ENCODE data around the gene PRAME.
A peak's percentile ranks its signal among the peaks of the same experiment; 100 is the strongest.
"Not testable (repeated sequence)": the region's sequence is repeated elsewhere in the genome, so short reads cannot be mapped to it uniquely, and the experiment has no call there.

The PRAME gene

DNA sequence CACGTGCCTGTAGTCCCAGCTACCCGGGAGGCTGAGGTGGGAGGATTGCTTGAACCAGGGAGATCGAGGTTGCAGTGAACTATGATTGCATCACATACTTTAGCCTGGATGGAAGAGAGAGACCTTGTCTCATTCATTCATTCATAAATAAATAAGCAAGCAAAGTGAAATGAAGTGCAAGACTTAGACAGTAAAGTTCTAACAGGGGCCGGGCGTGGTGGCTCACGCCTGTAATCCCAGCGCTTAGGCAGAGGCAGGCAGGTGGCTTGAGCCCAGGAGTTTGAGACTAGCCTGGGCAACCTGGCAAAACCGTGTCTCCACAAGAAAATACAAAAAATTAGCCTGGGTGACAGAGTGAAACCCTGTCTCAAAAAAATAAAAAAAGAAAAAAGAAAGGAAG lies 37.4 kb downstream of the PRAME start:
- H3K9ac ChIP-seq (ENCODE audit: low read length) = no peak overlapping the region
- H3K27ac ChIP-seq (ENCODE audit: low read depth, low read length) = no peak overlapping the region
- no peak overlapping the region for H3K4me3 ChIP-seq (ENCODE audit: low read length)
- no peaks in the 10 kb centered on the region for H3K36me3 ChIP-seq (ENCODE audit: control insufficient read depth, insufficient read depth, low read length)
- H3K4me1 ChIP-seq (ENCODE audit: control insufficient read depth, insufficient read depth, low read length) = no peaks in the 10 kb centered on the region
- no peaks in the 10 kb centered on the region for H3K27me3 ChIP-seq (ENCODE audit: control insufficient read depth, insufficient read depth, low read length)

DNA sequence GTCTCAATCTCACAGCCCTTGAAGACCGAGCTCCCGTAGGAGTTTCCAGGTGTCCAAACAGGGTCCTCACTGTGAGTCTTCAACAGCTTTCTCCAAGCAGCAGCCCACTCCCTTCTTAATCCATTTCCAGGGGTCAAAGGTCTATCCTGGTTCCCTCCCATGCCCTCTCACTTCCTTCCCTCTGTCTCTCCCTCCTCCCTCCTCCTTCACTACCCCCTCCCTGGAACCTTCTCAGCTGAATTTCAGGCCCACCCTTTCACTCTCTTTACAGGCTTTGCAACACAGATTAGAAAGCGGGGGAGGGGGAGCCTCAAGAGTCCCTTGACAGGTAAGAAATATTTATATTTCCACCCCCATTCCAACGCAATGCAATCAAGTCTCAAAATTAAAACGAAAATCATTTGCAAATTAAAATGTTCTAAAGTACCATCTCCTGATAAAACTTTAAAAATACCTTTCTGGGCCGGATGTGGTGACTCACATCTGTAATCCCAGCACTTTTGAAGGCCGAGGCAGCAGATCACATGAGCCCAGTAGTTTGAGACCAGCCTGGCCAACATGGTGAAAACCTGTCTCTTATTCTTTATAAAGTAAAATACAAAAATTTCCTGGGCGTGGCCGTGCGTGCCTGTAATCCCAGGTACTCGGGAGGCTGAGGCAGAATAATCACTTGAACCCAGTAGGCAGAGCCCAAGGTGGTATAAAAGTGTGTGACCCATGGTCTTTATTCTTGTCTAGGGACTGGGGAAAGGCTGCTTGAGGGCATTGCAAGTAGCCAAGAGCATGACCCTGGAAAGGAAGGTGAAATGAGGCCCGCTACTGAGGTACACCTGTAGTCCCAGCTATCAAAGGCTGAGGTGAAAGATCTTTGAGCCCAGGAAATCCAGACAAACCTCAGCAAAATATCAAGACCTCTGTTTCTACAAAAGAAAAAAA lies 38.1 kb downstream of the PRAME start:
- H3K4me1 ChIP-seq (ENCODE audit: control insufficient read depth, insufficient read depth, low read length) = no peaks in the 10 kb centered on the region
- H3K27me3 ChIP-seq (ENCODE audit: control insufficient read depth, insufficient read depth, low read length) = no peaks in the 10 kb centered on the region
- no peak overlapping the region for H3K27ac ChIP-seq (ENCODE audit: low read depth, low read length)
- H3K4me3 ChIP-seq (ENCODE audit: low read length) = no peak overlapping the region
- no peaks in the 10 kb centered on the region for H3K36me3 ChIP-seq (ENCODE audit: control insufficient read depth, insufficient read depth, low read length)
- no peak overlapping the region for H3K9ac ChIP-seq (ENCODE audit: low read length)

DNA sequence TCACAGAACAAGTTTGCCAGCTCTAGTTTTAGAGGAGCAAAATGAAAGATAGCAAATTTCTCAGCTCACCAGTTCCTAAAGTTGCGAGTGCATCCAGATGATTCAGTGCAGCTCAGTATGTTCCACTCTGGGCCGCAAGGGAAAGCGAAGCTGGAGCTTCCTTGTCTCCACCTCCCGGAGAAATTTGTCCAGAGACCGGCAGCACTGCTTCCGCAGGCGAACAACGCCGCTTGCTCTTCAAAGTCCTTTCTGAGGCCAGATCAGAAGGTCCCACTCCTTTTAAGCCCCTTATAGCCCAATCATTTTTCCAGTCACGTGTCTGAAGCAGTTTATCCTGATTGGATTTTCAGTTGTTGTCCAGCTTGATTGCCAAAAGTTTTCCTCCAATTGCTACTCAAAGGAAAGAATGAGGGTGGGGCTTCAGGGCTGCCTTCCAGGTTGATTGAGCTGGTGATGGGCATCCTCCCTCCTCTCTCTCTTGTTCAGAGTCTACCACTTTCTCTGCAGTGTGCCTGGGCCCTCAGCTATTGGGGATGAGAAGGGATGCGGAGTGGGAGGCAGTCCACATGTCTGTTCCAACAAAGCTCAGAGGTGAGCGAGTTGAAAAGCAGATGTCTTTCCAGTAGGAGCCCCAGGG lies 38.9 kb downstream of the PRAME start, which contains the start of gene ZNF280A:
ZNF280A (minus strand) TSS at position 251 of the 637 bp plus-strand sequence. CDS start 4,640 bp downstream, outside the sequence.
- Histone ChIP-seq H3K27me3 (ENCODE audit: control insufficient read depth, insufficient read depth, low read length) (no peaks in the 10 kb centered on the region), H3K4me3 (ENCODE audit: low read length) (no peak within 1 kb of the TSS), H3K4me1 (ENCODE audit: control insufficient read depth, insufficient read depth, low read length) (no peaks in the 10 kb centered on the region), H3K27ac (ENCODE audit: low read depth, low read length) (no peak within 1 kb of the TSS), H3K9ac (ENCODE audit: low read length) (no peak within 1 kb of the TSS), H3K36me3 (ENCODE audit: control insufficient read depth, insufficient read depth, low read length) (no peaks in the 10 kb centered on the region)

DNA sequence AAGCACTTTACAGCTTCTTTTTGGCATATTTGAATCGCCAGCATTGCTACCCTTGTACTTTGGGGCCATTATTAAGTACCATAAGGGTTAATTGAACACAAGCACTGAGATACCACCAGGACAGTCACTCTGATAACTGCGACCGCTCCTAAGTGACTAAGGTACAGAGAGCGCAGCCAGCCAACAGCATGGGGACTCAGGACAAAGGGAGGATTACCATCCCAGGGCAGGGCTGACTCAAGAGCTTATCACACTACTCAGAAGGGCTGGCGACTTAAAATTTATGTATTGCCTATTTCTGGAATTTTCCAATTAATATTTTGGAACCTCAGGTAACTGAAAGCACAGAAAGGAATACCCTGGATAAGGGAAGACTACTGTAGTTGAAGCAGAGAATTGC lies 39.5 kb downstream of the PRAME start:
- no peaks in the 10 kb centered on the region for H3K27me3 ChIP-seq (ENCODE audit: control insufficient read depth, insufficient read depth, low read length)
- no peaks in the 10 kb centered on the region for H3K4me1 ChIP-seq (ENCODE audit: control insufficient read depth, insufficient read depth, low read length)
- H3K36me3 ChIP-seq (ENCODE audit: control insufficient read depth, insufficient read depth, low read length) = no peaks in the 10 kb centered on the region
- no peak overlapping the region for H3K4me3 ChIP-seq (ENCODE audit: low read length)
- H3K9ac ChIP-seq (ENCODE audit: low read length) = no peak overlapping the region
- H3K27ac ChIP-seq (ENCODE audit: low read depth, low read length) = no peak overlapping the region

DNA sequence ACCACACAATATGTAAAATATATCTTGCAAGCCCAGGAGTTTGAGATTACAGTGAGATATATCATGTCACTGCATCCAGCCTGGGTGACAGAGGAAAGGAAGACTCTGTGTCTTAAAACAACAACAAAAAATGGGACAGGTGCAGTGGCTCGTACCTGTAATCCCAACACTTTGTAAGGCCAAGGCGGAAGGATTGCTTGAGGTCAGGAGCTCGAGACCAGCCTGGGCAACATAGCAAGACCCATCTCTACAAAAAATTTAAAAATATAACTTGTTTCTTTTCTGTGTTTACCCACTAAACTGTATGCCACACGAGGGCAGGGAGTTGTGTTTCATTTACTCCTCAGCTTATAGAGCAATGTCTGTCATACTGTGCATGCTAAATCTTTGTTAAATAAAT lies 42.1 kb downstream of the PRAME start:
- Histone ChIP-seq H3K36me3 (ENCODE audit: control insufficient read depth, insufficient read depth, low read length) (no peaks in the 10 kb centered on the region), H3K27me3 (ENCODE audit: control insufficient read depth, insufficient read depth, low read length) (no peaks in the 10 kb centered on the region), H3K9ac (ENCODE audit: low read length) (no peak overlapping the region), H3K27ac (ENCODE audit: low read depth, low read length) (no peak overlapping the region), H3K4me1 (ENCODE audit: control insufficient read depth, insufficient read depth, low read length) (no peaks in the 10 kb centered on the region), H3K4me3 (ENCODE audit: low read length) (no peak overlapping the region)

DNA sequence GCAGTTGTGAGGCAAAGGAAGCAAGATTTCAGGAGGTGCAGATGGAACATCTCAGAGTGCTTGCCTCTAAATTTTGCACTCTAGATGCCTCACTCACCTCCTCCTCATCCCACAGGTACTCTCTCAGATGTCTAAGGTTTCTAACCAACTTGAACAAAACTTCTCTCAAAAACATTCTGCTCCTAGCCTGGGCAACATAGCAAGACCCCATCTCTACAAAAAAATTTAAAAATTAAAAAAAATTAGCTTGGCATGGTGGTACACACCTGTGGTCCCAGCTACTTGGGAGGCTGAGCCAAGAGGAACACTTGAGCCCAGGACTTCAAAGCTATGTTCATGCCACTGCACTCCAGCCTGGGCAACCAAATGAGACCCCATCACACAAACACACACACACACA lies 43.2 kb downstream of the PRAME start:
- no peak overlapping the region for H3K4me3 ChIP-seq (ENCODE audit: low read length)
- H3K36me3 ChIP-seq (ENCODE audit: control insufficient read depth, insufficient read depth, low read length) = no peaks in the 10 kb centered on the region
- H3K27me3 ChIP-seq (ENCODE audit: control insufficient read depth, insufficient read depth, low read length) = no peaks in the 10 kb centered on the region
- H3K4me1 ChIP-seq (ENCODE audit: control insufficient read depth, insufficient read depth, low read length) = no peaks in the 10 kb centered on the region
- no peak overlapping the region for H3K9ac ChIP-seq (ENCODE audit: low read length)
- no peak overlapping the region for H3K27ac ChIP-seq (ENCODE audit: low read depth, low read length)

DNA sequence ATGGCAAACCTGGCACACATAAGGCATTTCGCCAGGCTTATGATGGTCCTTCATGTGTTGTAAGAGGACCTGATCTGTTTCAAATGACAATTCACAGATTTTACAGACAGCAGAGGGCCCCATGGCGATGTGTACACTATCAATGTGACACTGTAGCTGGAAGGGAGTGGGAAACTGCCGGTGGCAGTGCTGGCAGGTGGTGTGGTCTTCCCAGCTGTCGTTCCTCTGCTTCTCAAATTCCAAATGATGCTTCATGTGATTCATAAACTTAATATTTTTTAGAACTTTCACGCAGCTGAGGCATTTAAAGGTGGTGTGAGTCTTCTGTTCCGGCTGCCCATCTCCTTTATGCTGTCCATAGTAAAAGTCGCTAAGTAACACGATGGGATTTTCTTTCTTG lies 44.6 kb downstream of the PRAME start:
- not testable (repeated sequence) for H3K36me3 ChIP-seq (ENCODE audit: control insufficient read depth, insufficient read depth, low read length); H3K4me1 ChIP-seq (ENCODE audit: control insufficient read depth, insufficient read depth, low read length); H3K27me3 ChIP-seq (ENCODE audit: control insufficient read depth, insufficient read depth, low read length); H3K9ac ChIP-seq (ENCODE audit: low read length); H3K27ac ChIP-seq (ENCODE audit: low read depth, low read length); H3K4me3 ChIP-seq (ENCODE audit: low read length)

DNA sequence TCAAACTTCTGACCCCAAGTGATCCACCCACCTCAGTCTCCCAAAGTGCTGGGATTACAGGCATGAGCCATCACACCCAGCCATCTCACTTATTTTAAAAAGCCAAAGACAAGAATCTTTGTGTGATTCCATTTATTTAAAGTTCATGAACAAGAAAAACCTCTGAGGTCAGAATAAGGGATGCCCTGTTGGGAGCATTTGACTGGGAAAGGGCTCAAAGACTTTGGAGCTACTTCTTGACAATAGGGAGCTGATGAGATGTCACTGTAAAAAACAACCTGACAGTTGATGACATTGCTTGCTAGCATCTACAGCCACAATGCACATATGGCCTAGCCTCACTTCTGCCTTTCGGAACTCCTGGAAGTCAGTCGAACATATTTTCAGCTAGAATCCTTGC lies 45.4 kb downstream of the PRAME start:
- H3K27ac ChIP-seq (ENCODE audit: low read depth, low read length) = no peak overlapping the region
- no peaks in the 10 kb centered on the region for H3K36me3 ChIP-seq (ENCODE audit: control insufficient read depth, insufficient read depth, low read length)
- no peaks in the 10 kb centered on the region for H3K4me1 ChIP-seq (ENCODE audit: control insufficient read depth, insufficient read depth, low read length)
- no peak overlapping the region for H3K4me3 ChIP-seq (ENCODE audit: low read length)
- H3K9ac ChIP-seq (ENCODE audit: low read length) = no peak overlapping the region
- no peaks in the 10 kb centered on the region for H3K27me3 ChIP-seq (ENCODE audit: control insufficient read depth, insufficient read depth, low read length)

DNA sequence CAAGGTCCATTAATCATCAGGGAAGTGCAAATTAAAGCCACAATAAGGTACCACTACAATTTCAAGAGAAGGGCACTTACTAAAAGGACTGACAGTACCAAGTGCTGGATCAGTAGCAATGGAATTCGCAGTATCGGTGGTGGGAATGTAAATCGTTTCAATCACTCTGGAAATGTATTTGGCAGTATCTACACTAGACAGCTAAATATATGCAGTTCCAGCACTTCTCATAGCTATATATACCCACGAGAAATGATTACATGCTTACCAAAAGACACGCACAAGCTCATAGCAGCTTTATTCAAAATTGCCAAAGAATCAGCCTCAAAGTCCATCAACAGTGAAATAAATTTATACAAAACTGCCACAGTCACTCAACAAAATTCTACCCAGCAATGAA lies 46.1 kb downstream of the PRAME start:
- Histone ChIP-seq H3K27me3 (ENCODE audit: control insufficient read depth, insufficient read depth, low read length) (no peaks in the 10 kb centered on the region), H3K36me3 (ENCODE audit: control insufficient read depth, insufficient read depth, low read length) (no peaks in the 10 kb centered on the region), H3K27ac (ENCODE audit: low read depth, low read length) (no peak overlapping the region), H3K9ac (ENCODE audit: low read length) (no peak overlapping the region), H3K4me3 (ENCODE audit: low read length) (no peak overlapping the region), H3K4me1 (ENCODE audit: control insufficient read depth, insufficient read depth, low read length) (no peaks in the 10 kb centered on the region)

DNA sequence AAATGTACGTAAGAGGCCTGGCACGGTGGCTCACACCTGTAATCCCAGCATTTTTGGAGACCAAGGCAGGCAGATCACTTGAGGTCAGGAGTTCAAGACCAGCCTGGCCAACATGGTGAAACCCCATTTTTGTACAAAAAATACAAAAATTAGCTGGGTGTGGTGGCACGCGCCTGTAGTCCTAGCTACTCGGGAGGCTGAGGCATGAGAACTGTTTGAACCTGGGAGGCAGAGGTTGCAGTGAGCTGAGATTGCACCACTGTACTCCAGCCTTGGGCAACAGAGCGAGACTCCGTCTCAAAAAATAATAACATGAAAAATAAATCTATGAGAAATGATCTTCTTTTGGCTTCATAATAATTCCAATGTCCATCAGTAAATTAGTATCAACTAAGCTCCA lies 48.2 kb downstream of the PRAME start:
- not testable (repeated sequence) for H3K4me1 ChIP-seq (ENCODE audit: control insufficient read depth, insufficient read depth, low read length); H3K36me3 ChIP-seq (ENCODE audit: control insufficient read depth, insufficient read depth, low read length); H3K9ac ChIP-seq (ENCODE audit: low read length); H3K4me3 ChIP-seq (ENCODE audit: low read length); H3K27ac ChIP-seq (ENCODE audit: low read depth, low read length); H3K27me3 ChIP-seq (ENCODE audit: control insufficient read depth, insufficient read depth, low read length)

DNA sequence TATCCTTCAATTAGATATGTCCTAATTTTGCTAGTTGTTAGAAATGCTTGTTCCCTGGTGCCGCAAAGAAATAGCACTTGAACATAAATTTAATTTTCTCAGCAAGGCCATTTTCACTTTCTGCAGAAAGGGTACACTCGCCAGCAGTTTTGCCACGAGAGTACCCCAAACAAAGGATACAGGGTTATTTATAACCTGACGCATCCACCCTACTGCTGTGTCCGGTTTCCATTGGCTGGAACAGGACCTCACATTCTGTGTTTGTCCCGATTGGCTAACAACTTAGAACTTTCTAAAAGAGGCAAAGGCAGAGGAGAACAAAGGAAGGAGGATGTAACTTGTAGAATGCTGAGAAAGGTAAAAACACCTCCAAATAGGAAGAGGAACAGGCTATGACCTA lies 49.2 kb downstream of the PRAME start:
- H3K9ac ChIP-seq (ENCODE audit: low read length); H3K4me1 ChIP-seq (ENCODE audit: control insufficient read depth, insufficient read depth, low read length); H3K4me3 ChIP-seq (ENCODE audit: low read length); H3K36me3 ChIP-seq (ENCODE audit: control insufficient read depth, insufficient read depth, low read length); H3K27ac ChIP-seq (ENCODE audit: low read depth, low read length); H3K27me3 ChIP-seq (ENCODE audit: control insufficient read depth, insufficient read depth, low read length): not testable (repeated sequence)

DNA sequence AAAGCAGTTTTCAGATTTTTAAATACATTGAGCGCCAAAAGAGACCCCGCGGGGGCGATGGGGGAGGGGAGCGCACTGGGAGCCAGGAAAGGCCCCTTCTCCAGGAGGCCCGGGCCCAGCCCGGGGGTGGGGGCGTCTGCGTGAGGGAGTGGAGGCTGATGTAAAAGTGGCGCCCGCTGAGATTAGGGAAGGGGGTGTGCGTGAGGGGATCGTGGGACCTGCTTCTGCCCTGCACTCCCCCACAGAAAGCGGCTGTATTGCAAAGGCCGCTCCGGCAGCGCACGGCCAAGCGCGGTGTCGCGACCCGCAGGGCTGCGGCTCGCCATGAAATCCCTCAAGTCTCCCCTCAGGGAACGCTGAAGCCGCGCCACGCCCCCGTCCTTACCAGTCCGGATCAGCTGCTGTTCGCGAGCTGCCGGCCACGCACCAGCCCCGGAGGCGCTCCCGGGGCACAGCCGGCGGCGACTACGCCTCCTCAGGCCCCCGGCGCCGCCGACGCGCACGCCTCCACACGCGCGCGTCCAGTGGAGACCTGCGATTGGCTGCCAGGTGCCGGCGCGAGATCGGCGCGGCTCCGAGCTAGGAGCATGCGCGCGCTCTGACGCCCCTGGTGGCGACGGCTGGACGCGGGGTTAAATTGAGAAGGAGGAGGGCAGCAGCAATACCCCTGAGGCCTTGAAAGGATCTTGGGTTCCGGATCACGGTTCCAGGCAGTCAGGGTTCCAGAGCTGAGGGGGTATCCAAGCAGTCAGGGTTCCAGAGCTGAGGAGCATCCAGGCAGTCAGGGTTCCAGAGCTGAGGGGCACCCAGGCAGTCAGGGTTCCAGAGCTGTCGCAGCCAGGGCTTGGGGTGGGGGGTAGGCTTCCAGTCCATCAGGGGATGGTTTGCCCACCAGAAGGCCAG lies 50.5 kb downstream of the PRAME start, which contains the start of gene ZNF280B:
ZNF280B (minus strand) TSS at position 469 of the 903 bp plus-strand sequence. CDS start 19,344 bp downstream, outside the sequence.
- Histone ChIP-seq H3K27ac (ENCODE audit: low read depth, low read length) (no peak within 1 kb of the TSS), H3K27me3 (ENCODE audit: control insufficient read depth, insufficient read depth, low read length) (no peaks in the 10 kb centered on the region), H3K4me3 (ENCODE audit: low read length) (peak within 1 kb of the TSS; percentile 76), H3K4me1 (ENCODE audit: control insufficient read depth, insufficient read depth, low read length) (no peaks in the 10 kb centered on the region), H3K9ac (ENCODE audit: low read length) (no peak within 1 kb of the TSS), H3K36me3 (ENCODE audit: control insufficient read depth, insufficient read depth, low read length) (no peaks in the 10 kb centered on the region)
